Prostate gland (tissue), 2 donors: Measurements from ENCODE around the gene HLA-A.

Experiments
- CTCF ChIP-seq, 4 experiments: fragments of 200-600 bp in 2 of 4; fragments of 450-650 bp in 2 of 4; sonication (generic) in 2 of 4; IDR thresholded peaks; 1 replicate in 3 of 4; 2 replicates in 1 of 4; pipeline ENCODE4 v1.5.1; 2016 to 2019; ENCODE audit warnings: antibody characterized with exemption in 4 of 4, mild to moderate bottlenecking in 2 of 4, moderate library complexity in 2 of 4
- POLR2A ChIP-seq: fragments of 450-650 bp; IDR thresholded peaks from one replicate; pipeline ENCODE4 v1.6.1; 2016; ENCODE audit warnings: antibody characterized with exemption, mild to moderate bottlenecking
- POLR2AphosphoS5 ChIP-seq: sonication (generic); formaldehyde crosslinking; IDR thresholded peaks from one replicate; pipeline ENCODE4 v1.6.1; 2017; ENCODE audit warnings: antibody characterized with exemption

GRCh38 chr6:29956518-29956917, 14.2 kb downstream of the HLA-A start:
- TF ChIP-seq POLR2A (no peak), CTCF (IDR thresholded peaks at IDR 0.05) (no peak), POLR2AphosphoS5 (no peak)
